Activated T-helper 17 cell treated with anti-CD3 and anti-CD28 coated beads, Interleukin-2, amount 50 U/mL, for 72 hours (primary cell): ENCODE data around the gene RBBP4. TPM values are rescaled to one million over a fixed set of nuclear protein-coding genes. Genes with fewer than 3 reads are reported as not detected.

Source experiments
- ATAC-seq: fragments of 150-1000 bp; cut with Tn5 transposase; replicated peaks from 2 replicates; pipeline ENCODE4 v1.10.0; 2021; ENCODE audit warnings: mild to moderate bottlenecking, moderate library complexity
- H3K27ac Mint-ChIP-seq: one replicate; pipeline ENCODE4 v1.8.0; 2022; ENCODE audit warnings: mixed read lengths
- H3K27me3 Mint-ChIP-seq: one replicate; pipeline ENCODE4 v1.8.0; 2022; ENCODE audit warnings: mixed read lengths
- H3K36me3 Mint-ChIP-seq: one replicate; pipeline ENCODE4 v1.8.0; 2022; ENCODE audit warnings: low read depth, mild to moderate bottlenecking, mixed read lengths
- H3K4me1 Mint-ChIP-seq: one replicate; pipeline ENCODE4 v1.8.0; 2022; ENCODE audit warnings: mixed read lengths
- H3K4me3 Mint-ChIP-seq: one replicate; pipeline ENCODE4 v1.8.0; 2022; ENCODE audit warnings: mild to moderate bottlenecking, mixed read lengths
- H3K9me3 Mint-ChIP-seq: one replicate; pipeline ENCODE4 v1.8.0; 2022; ENCODE audit warnings: mixed read lengths
- total RNA-seq, 2 donors: library from RNA; stranded (reverse); gene quantifications; one replicate each; pipeline ENCODE4 v1.2.3, GENCODE V29; 2022

The RBBP4 gene
- total RNA-seq, 2 donors from 2014 or later: 237 to 326 TPM

GRCh38 chr1:32715901-32716311, 64.9 kb downstream of the RBBP4 start:
- no peak overlapping the region for H3K27ac Mint-ChIP-seq

GRCh38 chr1:32716312-32717148, 65.5 kb downstream of the RBBP4 start:
- no peaks in the 10 kb centered on the region for H3K27me3 Mint-ChIP-seq
- H3K36me3 Mint-ChIP-seq: no peaks in the 10 kb centered on the region
- no peaks in the 10 kb centered on the region for H3K4me1 Mint-ChIP-seq
- H3K27ac Mint-ChIP-seq: no peak overlapping the region
- no peak overlapping the region for H3K4me3 Mint-ChIP-seq
- peak; percentile 73 for ATAC-seq
- H3K9me3 Mint-ChIP-seq: no peaks in the 10 kb centered on the region

More at GRCh38 chr1:32715901-32716311, 64.9 kb downstream of the RBBP4 start:
- H3K9me3 Mint-ChIP-seq: no peaks in the 10 kb centered on the region
- H3K27me3 Mint-ChIP-seq: no peaks in the 10 kb centered on the region
- H3K4me1 Mint-ChIP-seq: no peaks in the 10 kb centered on the region
- ATAC-seq: no peak
- H3K4me3 Mint-ChIP-seq: no peak overlapping the region
- H3K36me3 Mint-ChIP-seq: no peaks in the 10 kb centered on the region

- Mint-ChIP-seq H3K4me1 (no peaks in the 10 kb centered on the region), H3K4me3 (no peak overlapping the region), H3K9me3 (no peaks in the 10 kb centered on the region), H3K27me3 (peaks cover 5% of the 10 kb centered on the region), H3K27ac (no peak overlapping the region), H3K36me3 (no peaks in the 10 kb centered on the region)
- no peak for ATAC-seq
Measured at GRCh38 chr1:32717503-32717902, 66.5 kb downstream of the RBBP4 start.

GRCh38 chr1:32718036-32718435, 67.0 kb downstream of the RBBP4 start:
- no peak for ATAC-seq
- Mint-ChIP-seq H3K36me3 (no peaks in the 10 kb centered on the region), H3K27me3 (peaks cover 5% of the 10 kb centered on the region), H3K4me1 (no peaks in the 10 kb centered on the region), H3K4me3 (no peak overlapping the region), H3K27ac (no peak overlapping the region), H3K9me3 (no peaks in the 10 kb centered on the region)

GRCh38 chr1:32718527-32718926, 67.5 kb downstream of the RBBP4 start:
- Mint-ChIP-seq H3K36me3 (no peaks in the 10 kb centered on the region), H3K27ac (no peak overlapping the region), H3K27me3 (peaks cover 5% of the 10 kb centered on the region), H3K4me3 (no peak overlapping the region), H3K9me3 (no peaks in the 10 kb centered on the region), H3K4me1 (no peaks in the 10 kb centered on the region)
- ATAC-seq: no peak

- Mint-ChIP-seq H3K9me3 (no peaks in the 10 kb centered on the region), H3K36me3 (no peaks in the 10 kb centered on the region), H3K27ac (no peak overlapping the region), H3K4me3 (no peak overlapping the region), H3K4me1 (peaks cover under 1% of the 10 kb centered on the region), H3K27me3 (peaks cover 5% of the 10 kb centered on the region)
- no peak for ATAC-seq
Measured at GRCh38 chr1:32719681-32720275, 68.8 kb downstream of the RBBP4 start.

GRCh38 chr1:32724678-32725614, 73.9 kb downstream of the RBBP4 start:
- Mint-ChIP-seq H3K27ac (peak overlapping the region; percentile 4), H3K36me3 (no peaks in the 10 kb centered on the region), H3K27me3 (peaks cover 5% of the 10 kb centered on the region), H3K4me1 (peaks cover 8% of the 10 kb centered on the region), H3K9me3 (no peaks in the 10 kb centered on the region), H3K4me3 (no peak overlapping the region)
- peak; percentile 76 for ATAC-seq

GRCh38 chr1:32725615-32725982, 74.6 kb downstream of the RBBP4 start:
- Mint-ChIP-seq H3K4me3 (no peak overlapping the region), H3K27me3 (peaks cover 5% of the 10 kb centered on the region), H3K9me3 (no peaks in the 10 kb centered on the region), H3K36me3 (no peaks in the 10 kb centered on the region), H3K27ac (peak overlapping the region; percentile 4), H3K4me1 (peaks cover 8% of the 10 kb centered on the region)
- ATAC-seq: no peak

- Mint-ChIP-seq H3K4me3 (no peak overlapping the region), H3K36me3 (no peaks in the 10 kb centered on the region), H3K27me3 (no peaks in the 10 kb centered on the region), H3K4me1 (peaks cover 13% of the 10 kb centered on the region), H3K9me3 (no peaks in the 10 kb centered on the region), H3K27ac (no peak overlapping the region)
- no peak for ATAC-seq
Measured at GRCh38 chr1:32727876-32728275, 76.9 kb downstream of the RBBP4 start.

- Mint-ChIP-seq H3K27ac (no peak overlapping the region), H3K36me3 (no peaks in the 10 kb centered on the region), H3K27me3 (no peaks in the 10 kb centered on the region), H3K4me1 (peaks cover 13% of the 10 kb centered on the region), H3K9me3 (no peaks in the 10 kb centered on the region), H3K4me3 (no peak overlapping the region)
- ATAC-seq: no peak
Measured at GRCh38 chr1:32728413-32729077, 77.5 kb downstream of the RBBP4 start.

- Mint-ChIP-seq H3K36me3 (no peaks in the 10 kb centered on the region), H3K27me3 (no peaks in the 10 kb centered on the region), H3K4me3 (no peak overlapping the region), H3K27ac (no peak overlapping the region), H3K4me1 (peaks cover 13% of the 10 kb centered on the region), H3K9me3 (no peaks in the 10 kb centered on the region)
- ATAC-seq: no peak
Measured at GRCh38 chr1:32729254-32730046, 78.4 kb downstream of the RBBP4 start.

GRCh38 chr1:32733582-32734321, 82.7 kb downstream of the RBBP4 start:
- Mint-ChIP-seq H3K27ac (no peak overlapping the region), H3K4me1 (peaks cover 5% of the 10 kb centered on the region), H3K36me3 (no peaks in the 10 kb centered on the region), H3K27me3 (peaks cover 5% of the 10 kb centered on the region), H3K9me3 (no peaks in the 10 kb centered on the region), H3K4me3 (no peak overlapping the region)
- ATAC-seq: no peak
